GF-D8 (cell line): ENCODE data around the gene PRDM16.

Experiments used
- DNase-seq: peaks from one replicate; lab custom pipeline; 2025; lab: John Stamatoyannopoulos, UW

Gene PRDM16

GRCh38 chr1:3053986-3054385 is 15.0 kb upstream of the PRDM16 start:
- DNase-seq = no peak

- DNase-seq = no peak
These were observed 14.5 kb upstream of the PRDM16 start for GRCh38 chr1:3054474-3054873.

- no peak for DNase-seq
These were observed 14.0 kb upstream of the PRDM16 start for GRCh38 chr1:3055051-3055450.

GRCh38 chr1:3056641-3057040 is 12.4 kb upstream of the PRDM16 start:
- no peak for DNase-seq

GRCh38 chr1:3058263-3059030 is 10.6 kb upstream of the PRDM16 start:
- DNase-seq = no peak

- DNase-seq = no peak
These were observed 8.9 kb upstream of the PRDM16 start for GRCh38 chr1:3060127-3060526.

- no peak for DNase-seq
These were observed 8.1 kb upstream of the PRDM16 start for GRCh38 chr1:3060601-3061551.

- DNase-seq = no peak
These were observed 7.4 kb upstream of the PRDM16 start for GRCh38 chr1:3061566-3061965.

GRCh38 chr1:3061981-3062615 is 6.9 kb upstream of the PRDM16 start:
- no peak for DNase-seq

- no peak for DNase-seq
These were observed 6.2 kb upstream of the PRDM16 start for GRCh38 chr1:3062616-3063378.

GRCh38 chr1:3063379-3064295 is 5.4 kb upstream of the PRDM16 start:
- no peak for DNase-seq

- no peak for DNase-seq
These were observed 4.6 kb upstream of the PRDM16 start for GRCh38 chr1:3064296-3064850.

- DNase-seq = no peak
These were observed 4.1 kb upstream of the PRDM16 start for GRCh38 chr1:3064901-3065300.

- no peak for DNase-seq
These were observed 3.6 kb upstream of the PRDM16 start for GRCh38 chr1:3065396-3065795.

GRCh38 chr1:3065797-3066196 is 3.2 kb upstream of the PRDM16 start:
- no peak for DNase-seq

- no peak for DNase-seq
These were observed 2.7 kb upstream of the PRDM16 start for GRCh38 chr1:3066250-3066711.

GRCh38 chr1:3066826-3067225 is 2.2 kb upstream of the PRDM16 start:
- no peak for DNase-seq

GRCh38 chr1:3067301-3067670 is 1.7 kb upstream of the PRDM16 start:
- DNase-seq = no peak

- DNase-seq = no peak
These were observed 1.1 kb upstream of the PRDM16 start for GRCh38 chr1:3067671-3068563.
